Breast epithelium (tissue), 3 donors: ENCODE data around the gene ZNF79.

Source experiments
- CTCF ChIP-seq, 3 donors: fragments of 450-650 bp; IDR thresholded peaks; one replicate each; pipeline ENCODE4 v1.5.1; 2016 to 2017; ENCODE audit warnings: antibody characterized with exemption in 3 of 3, mild to moderate bottlenecking in 3 of 3, moderate library complexity in 3 of 3
- POLR2A ChIP-seq: fragments of 450-650 bp; IDR thresholded peaks from one replicate; pipeline ENCODE4 v1.6.1; 2016; ENCODE audit warnings: antibody characterized with exemption, mild to moderate bottlenecking, moderate library complexity

GRCh38 chr9:127386249-127386648 is 37.9 kb upstream of the ZNF79 start:
- no peak for TF ChIP-seq POLR2A
- TF ChIP-seq CTCF (IDR thresholded peaks at IDR 0.05): no peak
